Progenitor cell of endocrine pancreas (in vitro differentiated cells): ENCODE data around the gene RFX1. TPM values are rescaled to one million over a fixed set of nuclear protein-coding genes. Genes with fewer than 3 reads are reported as not detected.

Source experiments
- DNase-seq: peaks from one replicate; pipeline ENCODE4 v3.0.0; 2021; ENCODE audit warnings: low spot score; ENCODE audit not compliant: unreplicated experiment
- H3K27ac Mint-ChIP-seq: 2 replicates; pipeline ENCODE4 v1.8.0; 2021; ENCODE audit warnings: mild to moderate bottlenecking, moderate library complexity, mixed read lengths
- H3K27me3 Mint-ChIP-seq: 2 replicates; pipeline ENCODE4 v1.8.0; 2021; ENCODE audit warnings: mixed read lengths
- H3K36me3 Mint-ChIP-seq: 2 replicates; pipeline ENCODE4 v1.8.0; 2022; ENCODE audit warnings: mixed read lengths; ENCODE audit not compliant: insufficient read depth
- H3K4me1 Mint-ChIP-seq: 2 replicates; pipeline ENCODE4 v1.8.0; 2021; ENCODE audit warnings: low read depth, mixed read lengths
- H3K4me3 Mint-ChIP-seq: 2 replicates; pipeline ENCODE4 v1.8.0; 2021; ENCODE audit warnings: low read depth, mild to moderate bottlenecking, moderate library complexity, mixed read lengths
- H3K9me3 Mint-ChIP-seq: 2 replicates; pipeline ENCODE4 v1.8.0; 2021; ENCODE audit warnings: low read depth, mixed read lengths
- long read RNA-seq: library from polyadenylated mRNA; unstranded; transcript quantifications from one replicate; pipeline ENCODE4 v2.0.0, GENCODE V29; 2020
- total RNA-seq: library from RNA; stranded (reverse); gene quantifications from 2 replicates; pipeline ENCODE4 v1.2.1, GENCODE V29; 2021
- TF ChIP-seq, protein P1 (sequence below): fragments of 200-600 bp; sonication (generic); IDR thresholded peaks from one replicate; pipeline ENCODE4 v1.5.0; 2021; ENCODE audit warnings: antibody characterized with exemption, mild to moderate bottlenecking; ENCODE audit not compliant: unreplicated experiment

RFX1 gene
- total RNA-seq: 26.5 and 30.6 TPM in 2 replicates
- long read RNA-seq: 0 reads

DNA sequence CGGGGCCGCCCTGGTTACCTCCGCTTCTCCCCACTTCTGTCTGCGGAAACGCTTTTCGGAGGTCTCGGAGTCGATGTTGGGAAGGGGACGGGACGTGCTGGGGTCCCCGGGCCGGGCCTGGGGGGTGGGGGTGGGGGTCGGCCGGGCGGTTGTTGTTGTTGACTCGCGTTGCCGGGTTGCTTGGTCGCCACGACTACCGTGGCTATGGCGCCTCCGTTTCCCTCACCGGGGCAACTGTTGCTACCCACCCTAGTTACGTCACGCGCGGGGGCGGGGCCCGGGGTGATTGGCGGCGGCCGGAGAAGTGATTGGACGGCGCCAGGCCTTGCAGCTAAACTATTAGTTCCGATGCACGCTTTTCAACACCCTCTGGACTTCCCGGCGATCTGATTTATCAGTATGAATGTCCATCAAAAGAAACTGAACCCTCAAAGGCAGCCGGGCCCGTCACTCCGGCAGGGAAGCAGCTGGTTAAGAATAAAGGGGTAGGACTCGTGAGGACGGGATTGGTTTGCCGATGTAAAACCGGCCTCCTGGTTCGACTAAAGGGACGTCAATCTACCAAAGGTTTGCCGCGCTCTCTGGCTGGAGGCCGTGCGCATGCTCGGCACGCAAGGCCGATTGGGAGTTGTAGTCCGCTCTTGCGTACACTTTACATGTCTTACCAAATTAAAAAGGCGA is at the start of gene RFX1:
RFX1 (minus strand) TSS at position 236 of the 681 bp plus-strand sequence. CDS start 12,477 bp downstream, outside the sequence.
- H3K27me3 Mint-ChIP-seq: no peaks in the 10 kb centered on the region
- H3K4me3 Mint-ChIP-seq: peak within 1 kb of the TSS; percentile 94
- peak; percentile 100 for DNase-seq
- no peaks in the 10 kb centered on the region for H3K36me3 Mint-ChIP-seq
- TF ChIP-seq, protein P1, sequence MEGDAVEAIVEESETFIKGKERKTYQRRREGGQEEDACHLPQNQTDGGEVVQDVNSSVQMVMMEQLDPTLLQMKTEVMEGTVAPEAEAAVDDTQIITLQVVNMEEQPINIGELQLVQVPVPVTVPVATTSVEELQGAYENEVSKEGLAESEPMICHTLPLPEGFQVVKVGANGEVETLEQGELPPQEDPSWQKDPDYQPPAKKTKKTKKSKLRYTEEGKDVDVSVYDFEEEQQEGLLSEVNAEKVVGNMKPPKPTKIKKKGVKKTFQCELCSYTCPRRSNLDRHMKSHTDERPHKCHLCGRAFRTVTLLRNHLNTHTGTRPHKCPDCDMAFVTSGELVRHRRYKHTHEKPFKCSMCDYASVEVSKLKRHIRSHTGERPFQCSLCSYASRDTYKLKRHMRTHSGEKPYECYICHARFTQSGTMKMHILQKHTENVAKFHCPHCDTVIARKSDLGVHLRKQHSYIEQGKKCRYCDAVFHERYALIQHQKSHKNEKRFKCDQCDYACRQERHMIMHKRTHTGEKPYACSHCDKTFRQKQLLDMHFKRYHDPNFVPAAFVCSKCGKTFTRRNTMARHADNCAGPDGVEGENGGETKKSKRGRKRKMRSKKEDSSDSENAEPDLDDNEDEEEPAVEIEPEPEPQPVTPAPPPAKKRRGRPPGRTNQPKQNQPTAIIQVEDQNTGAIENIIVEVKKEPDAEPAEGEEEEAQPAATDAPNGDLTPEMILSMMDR: no peak
- peaks cover 9% of the 10 kb centered on the region for H3K4me1 Mint-ChIP-seq
- no peaks in the 10 kb centered on the region for H3K9me3 Mint-ChIP-seq
- H3K27ac Mint-ChIP-seq: peak within 1 kb of the TSS; percentile 100

DNA sequence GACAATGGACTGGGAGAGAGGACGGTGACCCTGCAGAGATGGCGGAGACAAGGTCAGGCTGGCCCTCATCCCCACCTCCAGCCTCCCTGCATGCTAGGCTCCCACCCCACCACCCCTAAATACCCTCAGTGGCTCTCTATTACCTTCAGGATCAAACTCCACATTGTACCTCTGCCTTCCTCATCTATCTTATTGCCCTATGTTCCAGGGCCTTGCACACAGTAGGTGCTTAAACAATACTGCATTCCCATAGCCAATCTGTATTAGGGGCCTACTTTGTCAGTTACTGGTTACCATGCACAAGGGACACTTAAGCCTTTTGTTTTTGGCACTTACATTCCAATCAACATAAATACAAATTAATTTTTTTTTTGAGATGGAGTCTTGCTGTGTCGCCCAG is 49.3 kb upstream of the RFX1 start:
- no peak for DNase-seq
- Mint-ChIP-seq H3K9me3 (no peaks in the 10 kb centered on the region), H3K27me3 (peaks cover 62% of the 10 kb centered on the region), H3K4me1 (no peaks in the 10 kb centered on the region), H3K36me3 (peaks cover 2% of the 10 kb centered on the region), H3K27ac (no peak overlapping the region), H3K4me3 (no peak overlapping the region)
- TF ChIP-seq, protein P1: no peak

DNA sequence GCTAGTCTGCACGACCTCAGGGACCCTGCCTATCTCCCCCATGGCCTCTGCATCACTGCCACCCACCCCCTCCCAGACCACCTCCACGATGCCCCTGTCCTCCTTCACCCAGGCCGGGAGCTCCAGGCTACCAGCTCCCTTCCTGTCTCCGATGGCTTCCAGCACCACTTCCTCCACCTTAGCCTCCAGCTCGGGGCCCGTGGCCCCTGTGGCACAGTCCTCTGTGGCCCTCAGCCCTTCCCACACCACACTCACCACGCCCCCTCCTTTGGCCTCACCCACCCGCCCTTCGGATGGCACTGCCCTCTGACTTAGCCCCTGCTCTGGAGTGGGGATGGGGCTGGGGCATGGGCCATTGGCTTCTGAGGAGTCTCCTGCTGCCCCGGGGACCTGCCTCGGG is 48.6 kb upstream of the RFX1 start:
- TF ChIP-seq, protein P1: no peak
- no peaks in the 10 kb centered on the region for H3K9me3 Mint-ChIP-seq
- peaks cover 3% of the 10 kb centered on the region for H3K36me3 Mint-ChIP-seq
- no peak overlapping the region for H3K4me3 Mint-ChIP-seq
- H3K4me1 Mint-ChIP-seq: no peaks in the 10 kb centered on the region
- DNase-seq: no peak
- H3K27me3 Mint-ChIP-seq: peaks cover 55% of the 10 kb centered on the region
- H3K27ac Mint-ChIP-seq: no peak overlapping the region

DNA sequence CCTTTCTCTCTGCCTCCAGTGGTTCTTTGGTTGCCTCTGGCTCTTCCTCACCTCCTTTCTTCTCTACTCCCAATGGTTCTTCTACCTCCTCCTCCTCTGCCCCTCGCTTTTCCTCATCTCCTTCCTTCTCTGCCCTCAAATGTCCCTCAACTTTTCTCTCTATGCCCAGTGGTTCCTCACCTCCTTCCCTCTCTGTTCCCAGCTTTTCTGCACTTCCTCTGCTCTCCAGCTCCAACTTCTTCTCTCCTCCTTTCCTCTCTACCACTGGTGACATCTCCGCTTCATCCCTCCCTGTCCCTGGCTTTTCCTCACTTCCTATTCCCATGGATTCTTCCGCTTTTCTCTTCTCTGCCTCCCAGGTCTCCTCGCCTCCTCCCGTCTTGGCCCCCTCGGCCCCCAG is 48.0 kb upstream of the RFX1 start:
- DNase-seq: no peak
- TF ChIP-seq, protein P1: no peak
- Mint-ChIP-seq H3K4me1 (no peaks in the 10 kb centered on the region), H3K27ac (no peak overlapping the region), H3K27me3 (peaks cover 49% of the 10 kb centered on the region), H3K36me3 (peaks cover 3% of the 10 kb centered on the region), H3K9me3 (no peaks in the 10 kb centered on the region), H3K4me3 (no peak overlapping the region)

DNA sequence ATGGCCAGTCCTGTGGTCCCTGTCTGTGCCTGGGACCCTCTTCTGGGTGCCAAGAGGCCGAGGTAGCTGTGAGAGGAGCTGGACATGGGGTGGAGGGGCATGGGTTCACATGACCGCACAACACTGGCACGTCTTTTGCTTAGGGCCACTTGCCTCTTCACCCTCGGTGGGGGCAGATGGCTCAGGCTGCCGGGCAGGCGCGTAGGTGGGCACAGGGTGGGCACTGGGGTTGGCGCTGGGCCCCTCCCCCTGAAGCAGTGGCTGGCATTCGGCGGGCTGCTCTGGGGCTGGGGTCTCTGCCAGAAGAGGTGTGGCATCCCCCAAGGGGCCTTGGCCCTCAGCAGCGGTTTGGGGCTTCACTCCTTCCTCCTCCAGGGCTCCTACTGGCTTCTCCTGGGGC is 47.4 kb upstream of the RFX1 start:
- Mint-ChIP-seq H3K27me3 (peaks cover 43% of the 10 kb centered on the region), H3K4me1 (no peaks in the 10 kb centered on the region), H3K27ac (no peak overlapping the region), H3K9me3 (no peaks in the 10 kb centered on the region), H3K36me3 (peaks cover 3% of the 10 kb centered on the region), H3K4me3 (no peak overlapping the region)
- no peak for DNase-seq
- TF ChIP-seq, protein P1: no peak
